Gastroesophageal sphincter (tissue), 3 donors: ENCODE measurements around the gene EFHD2.

Experiments
- EP300 ChIP-seq: sonication (generic); formaldehyde crosslinking; IDR thresholded peaks from one replicate; pipeline ENCODE4 v1.6.1; 2017; ENCODE audit warnings: antibody characterized with exemption, mild to moderate bottlenecking
- POLR2A ChIP-seq, 2 donors: fragments of 450-650 bp; IDR thresholded peaks; one replicate each; pipeline ENCODE4 v1.6.1; 2017; ENCODE audit warnings: antibody characterized with exemption in 2 of 2, mild to moderate bottlenecking in 2 of 2, moderate library complexity in 1 of 2
- POLR2AphosphoS5 ChIP-seq: sonication (generic); formaldehyde crosslinking; IDR thresholded peaks from one replicate; pipeline ENCODE4 v1.6.1; 2017; ENCODE audit warnings: antibody characterized with exemption
- TF ChIP-seq, protein P1 (sequence below), 4 experiments: fragments of 200-600 bp in 2 of 4; fragments of 450-650 bp in 2 of 4; sonication (generic) in 1 of 4; IDR thresholded peaks; one replicate each; pipeline ENCODE4 v1.5.1; 2017 to 2019; ENCODE audit warnings: antibody characterized with exemption in 4 of 4, mild to moderate bottlenecking in 2 of 4, moderate library complexity in 2 of 4

DNA sequence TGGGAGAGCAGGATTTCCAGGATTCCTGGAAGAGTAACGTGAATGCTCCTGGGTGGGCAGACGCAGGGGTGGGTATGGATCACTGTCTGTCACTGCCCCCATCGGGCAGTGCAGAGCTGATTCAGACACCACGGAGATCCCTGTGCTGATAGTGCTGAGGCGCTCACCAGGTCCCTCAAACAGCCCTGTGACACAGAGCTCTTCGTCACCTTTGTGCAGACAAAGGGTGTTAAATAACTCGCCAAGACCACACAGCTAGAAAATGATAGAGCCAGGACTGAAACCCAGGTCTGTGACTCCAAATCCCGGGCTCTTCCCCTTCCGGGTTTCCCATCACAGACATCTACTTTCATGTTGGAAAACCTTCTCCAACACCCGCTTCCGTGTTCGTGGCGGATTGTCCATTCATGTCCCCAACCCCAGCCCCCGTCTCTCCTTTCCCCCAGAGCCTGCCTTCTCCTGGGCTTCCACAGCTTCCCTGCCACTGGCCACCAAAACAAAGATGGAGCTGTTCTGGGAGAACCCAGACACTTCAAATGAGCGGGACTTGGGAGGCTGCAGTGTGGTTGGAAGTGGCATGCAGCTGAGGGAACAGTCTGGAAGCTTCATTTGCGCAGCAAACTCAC, 2.6 kb downstream of the EFHD2 start:
- TF ChIP-seq, protein P1, sequence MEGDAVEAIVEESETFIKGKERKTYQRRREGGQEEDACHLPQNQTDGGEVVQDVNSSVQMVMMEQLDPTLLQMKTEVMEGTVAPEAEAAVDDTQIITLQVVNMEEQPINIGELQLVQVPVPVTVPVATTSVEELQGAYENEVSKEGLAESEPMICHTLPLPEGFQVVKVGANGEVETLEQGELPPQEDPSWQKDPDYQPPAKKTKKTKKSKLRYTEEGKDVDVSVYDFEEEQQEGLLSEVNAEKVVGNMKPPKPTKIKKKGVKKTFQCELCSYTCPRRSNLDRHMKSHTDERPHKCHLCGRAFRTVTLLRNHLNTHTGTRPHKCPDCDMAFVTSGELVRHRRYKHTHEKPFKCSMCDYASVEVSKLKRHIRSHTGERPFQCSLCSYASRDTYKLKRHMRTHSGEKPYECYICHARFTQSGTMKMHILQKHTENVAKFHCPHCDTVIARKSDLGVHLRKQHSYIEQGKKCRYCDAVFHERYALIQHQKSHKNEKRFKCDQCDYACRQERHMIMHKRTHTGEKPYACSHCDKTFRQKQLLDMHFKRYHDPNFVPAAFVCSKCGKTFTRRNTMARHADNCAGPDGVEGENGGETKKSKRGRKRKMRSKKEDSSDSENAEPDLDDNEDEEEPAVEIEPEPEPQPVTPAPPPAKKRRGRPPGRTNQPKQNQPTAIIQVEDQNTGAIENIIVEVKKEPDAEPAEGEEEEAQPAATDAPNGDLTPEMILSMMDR (IDR thresholded peaks at IDR 0.05): no peak
- TF ChIP-seq POLR2AphosphoS5 (no peak), POLR2A (IDR thresholded peaks at IDR 0.05) (no peak), EP300 (no peak)
